ENCODE measurements around the gene NOTUM.

- TF ChIP-seq EZH2 (IDR thresholded peaks at IDR 0.05; ENCODE audit: low read depth, unreplicated experiment) = no peak
- no peak for TF ChIP-seq CTCF (conservative IDR thresholded peaks at IDR 0.05; ENCODE audit: low read depth in 2 of 2)
- no peak for TF ChIP-seq EZH2phosphoT487 (IDR thresholded peaks at IDR 0.05; ENCODE audit: unreplicated experiment)
- no peak for TF ChIP-seq REST (IDR thresholded peaks at IDR 0.05; ENCODE audit: unreplicated experiment)
Observed at GRCh38 chr17:81952792-81953228, 8.2 kb downstream of the NOTUM start.

Measured in GM23338 (cell line).